ENCODE data around the gene IGLL1. TPM values are rescaled to one million over a fixed set of nuclear protein-coding genes. Genes with fewer than 3 reads are reported as not detected.

Gene IGLL1
- polyA plus RNA-seq, 1 of the 3 experiments (the other 2 are of a cell fraction), result not detected

GRCh38 chr22:23524226-23524625 lies 55.9 kb downstream of the IGLL1 start:
- DNase-seq, result no peak
- Histone ChIP-seq H3K9ac (no peak overlapping the region), H3K4me2 (no peak overlapping the region), H3K79me2 (ENCODE audit: insufficient read depth) (no peaks in the 10 kb centered on the region), H3K27me3 (ENCODE audit: insufficient read depth) (no peaks in the 10 kb centered on the region), H3K4me3 (ENCODE audit: low read depth in 2 of 2, low read length in 1 of 2) (no peak overlapping the region), H3K9me2 (no peaks in the 10 kb centered on the region), H4K20me1 (ENCODE audit: insufficient read depth) (no peaks in the 10 kb centered on the region), H3F3A (replicated peaks; ENCODE audit: insufficient read depth) (peaks cover 9% of the 10 kb centered on the region), H2AFZ (ENCODE audit: low read depth) (no peak overlapping the region), H3K36me3 (replicated peaks in 1 of 2; ENCODE audit: control insufficient read depth in 1 of 2, insufficient read depth in 2 of 2, low read length in 1 of 2) (no peaks in the 10 kb centered on the region), H3K27ac (ENCODE audit: low read depth in 2 of 2, low read length in 1 of 2) (peak overlapping the region in 1 of 2 experiments; percentile 99; a peak in 2 of 4 replicates), H3K9me3 (no peaks in the 10 kb centered on the region), H3K4me1 (ENCODE audit: control insufficient read depth in 1 of 2, insufficient read depth in 2 of 2, low read depth in 1 of 2, low read length in 1 of 2) (peaks cover 19 to 42% of the 10 kb centered on the region in 2 experiments)
- POLR2A ChIA-PET, result no interaction called here
- TF ChIP-seq YY1 (IDR thresholded peaks at IDR 0.05; ENCODE audit: low read depth) (no peak), REST (IDR thresholded peaks at IDR 0.05; ENCODE audit: low read depth, low read length) (no peak), MAX (IDR thresholded peaks at IDR 0.05; ENCODE audit: low read depth) (no peak), MXI1 (IDR thresholded peaks at IDR 0.05; ENCODE audit: low read depth, low read length) (no peak), POLR2AphosphoS5 (IDR thresholded peaks at IDR 0.05; ENCODE audit: low read depth, low read length) (no peak), TAF1 (IDR thresholded peaks at IDR 0.05; ENCODE audit: borderline replicate concordance, low read depth, low read length) (no peak), SMC3 (IDR thresholded peaks at IDR 0.05; ENCODE audit: low read depth, low read length) (no peak), SIN3A (IDR thresholded peaks at IDR 0.05; ENCODE audit: borderline replicate concordance, low read depth, low read length) (no peak), FOXJ3 (CRISPR knock-in tag; IDR thresholded peaks at IDR 0.05) (no peak), FOSL2 (IDR thresholded peaks at IDR 0.05; ENCODE audit: borderline replicate concordance, low read depth) (no peak), ZBTB33 (IDR thresholded peaks at IDR 0.05; ENCODE audit: borderline replicate concordance, low read depth) (no peak), MEF2A (IDR thresholded peaks at IDR 0.05; ENCODE audit: borderline replicate concordance, low read depth) (no peak), USF2 (IDR thresholded peaks at IDR 0.05; ENCODE audit: borderline replicate concordance, low read depth, low read length) (no peak), TEAD4 (IDR thresholded peaks at IDR 0.05; ENCODE audit: borderline replicate concordance, insufficient read depth) (no peak), FOXM1 (IDR thresholded peaks at IDR 0.05; ENCODE audit: low read depth) (no peak), RAD21 (IDR thresholded peaks at IDR 0.05; ENCODE audit: low read length) (no peak), EP300 (IDR thresholded peaks at IDR 0.05; ENCODE audit: borderline replicate concordance in 1 of 2, low read depth in 1 of 2, low read length in 1 of 2) (no peak)
- CTCF ChIA-PET, result interaction anchor here (1.0 to 2.0 kb wide), 2 partner anchors 9 to 121 kb away, joined by 3 to 9 read pairs; no protein-coding TSS in a partner anchor
- 94% methylated on average over 5 of the region's 6 CpGs for whole genome bisulfite sequencing (ENCODE audit: low lambda C conversion rate)

Measured in SK-N-SH (cell line).